HEK293 (cell line): ENCODE results near the gene SLC9A9.

Experiments used
- CTCF ChIP-seq: fragments of 450-650 bp; formaldehyde crosslinking; IDR thresholded peaks from 2 replicates; pipeline ENCODE4 v1.5.1; 2016; ENCODE audit warnings: missing biosample characterization, missing genetic modification characterization
- PBX3 ChIP-seq: sonication (generic); formaldehyde crosslinking; IDR thresholded peaks from 2 replicates; pipeline ENCODE4 v1.8.1; 2022; ENCODE audit warnings: mild to moderate bottlenecking, moderate library complexity, missing genetic modification reagents
- ZNF138 ChIP-seq: fragments of 450-650 bp; formaldehyde crosslinking; IDR thresholded peaks from 2 replicates; pipeline ENCODE4 v1.5.1; 2016; ENCODE audit warnings: missing biosample characterization, missing genetic modification characterization, borderline replicate concordance
- ZNF768 ChIP-seq: fragments of 450-650 bp; formaldehyde crosslinking; IDR thresholded peaks from 2 replicates; pipeline ENCODE4 v1.5.1; 2018; ENCODE audit warnings: missing biosample characterization, mild to moderate bottlenecking, missing genetic modification characterization
- ZNF777 ChIP-seq: fragments of 450-650 bp; formaldehyde crosslinking; IDR thresholded peaks from 2 replicates; pipeline ENCODE4 v1.5.1; 2017; ENCODE audit warnings: missing biosample characterization, missing genetic modification characterization, borderline replicate concordance

GRCh38 chr3:143586576-143586975, 261.7 kb downstream of the SLC9A9 start:
- TF ChIP-seq CTCF (tag by site-specific recombination) = no peak
- no peak for TF ChIP-seq ZNF777 (tag by site-specific recombination)
- TF ChIP-seq ZNF138 (tag by site-specific recombination) = no peak
- no peak for TF ChIP-seq PBX3 (CRISPR knock-in tag)
- TF ChIP-seq ZNF768 (tag by site-specific recombination) = no peak
